GM21423 (cell line): ENCODE results near the gene CLASP1.
"Not testable (repeated sequence)": the region's sequence is repeated elsewhere in the genome, so short reads cannot be mapped to it uniquely, and the experiment has no call there.

Source experiments
- ATAC-seq: cut with Tn5 transposase; IDR thresholded peaks from one replicate; pipeline ENCODE4 v1.9.1; 2021; ENCODE audit warnings: mild to moderate bottlenecking, moderate library complexity; ENCODE audit not compliant: unreplicated experiment

The CLASP1 gene

DNA sequence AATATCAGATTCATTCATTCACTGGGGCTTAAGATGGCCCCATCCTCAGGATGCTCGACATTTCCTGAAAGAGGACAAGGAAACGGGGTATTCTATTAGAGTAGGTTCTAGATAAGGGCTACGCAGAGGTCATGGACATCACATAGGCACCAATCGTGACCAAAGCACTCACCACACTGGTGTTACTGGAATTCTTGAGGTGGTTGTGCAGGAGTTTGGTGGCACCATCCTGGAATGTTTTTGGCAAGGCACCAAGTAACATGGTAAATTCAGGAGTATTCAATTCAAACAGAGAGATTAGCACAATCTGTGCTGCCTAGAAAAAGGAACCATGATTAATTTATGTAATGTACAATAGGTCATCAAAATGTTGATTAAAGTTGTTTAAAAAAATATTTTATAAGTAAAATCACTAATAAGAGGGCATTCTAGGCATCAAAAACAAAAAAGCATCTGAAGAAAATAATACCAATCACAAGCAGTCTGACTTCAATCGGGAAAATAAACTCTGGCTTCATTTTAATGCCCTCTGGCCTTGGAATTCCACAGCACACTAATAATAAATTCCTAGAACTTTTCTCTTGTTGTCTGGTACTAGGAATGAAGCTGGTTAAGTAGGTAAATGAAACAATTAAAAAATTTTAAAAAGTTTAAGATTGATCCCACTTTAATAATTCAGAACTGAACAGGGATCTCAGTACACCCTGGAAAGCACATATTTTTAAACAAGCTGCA, 261.5 kb downstream of the CLASP1 start:
- ATAC-seq, result no peak

DNA sequence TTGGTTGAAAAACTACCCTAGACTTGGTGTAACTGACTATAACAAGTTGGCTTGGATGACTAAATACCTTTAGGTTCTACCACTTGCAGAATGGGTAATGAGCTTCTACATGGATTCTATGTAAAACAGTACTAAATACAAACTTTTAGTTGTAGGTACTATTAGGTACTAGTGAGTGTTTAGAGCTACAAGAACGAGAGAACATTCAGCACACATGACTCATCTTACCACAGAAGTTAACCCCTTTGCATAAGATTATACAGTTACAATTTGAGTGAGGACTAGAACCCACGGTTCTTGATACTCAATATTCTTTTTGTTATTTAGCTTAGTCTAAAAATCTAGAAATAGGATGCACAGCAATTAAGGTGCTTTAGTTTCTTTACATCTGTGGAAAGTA, 262.6 kb downstream of the CLASP1 start:
- no peak for ATAC-seq

- ATAC-seq, result no peak
Measured at GRCh38 chr2:121386102-121386501, 263.2 kb downstream of the CLASP1 start.

GRCh38 chr2:121382744-121383143, 266.5 kb downstream of the CLASP1 start:
- no peak for ATAC-seq

DNA sequence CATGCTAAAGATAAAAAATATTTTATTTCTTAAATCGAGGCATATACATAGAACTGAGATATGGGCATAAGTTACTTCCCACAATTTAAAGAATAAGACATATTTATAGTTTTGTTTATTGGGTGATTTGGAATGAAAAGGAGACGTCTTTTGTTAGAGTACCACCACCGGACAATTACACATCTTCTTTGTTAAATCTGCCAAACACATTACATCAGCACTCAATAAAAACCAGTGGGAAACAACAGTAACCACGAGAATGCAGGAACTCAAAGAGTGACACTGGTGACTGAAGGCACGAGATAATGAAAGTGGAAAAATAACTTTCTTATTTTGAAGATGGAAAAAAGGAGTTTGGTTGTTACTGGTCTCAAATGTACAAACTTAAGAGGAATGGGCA, 271.6 kb downstream of the CLASP1 start:
- no peak for ATAC-seq

DNA sequence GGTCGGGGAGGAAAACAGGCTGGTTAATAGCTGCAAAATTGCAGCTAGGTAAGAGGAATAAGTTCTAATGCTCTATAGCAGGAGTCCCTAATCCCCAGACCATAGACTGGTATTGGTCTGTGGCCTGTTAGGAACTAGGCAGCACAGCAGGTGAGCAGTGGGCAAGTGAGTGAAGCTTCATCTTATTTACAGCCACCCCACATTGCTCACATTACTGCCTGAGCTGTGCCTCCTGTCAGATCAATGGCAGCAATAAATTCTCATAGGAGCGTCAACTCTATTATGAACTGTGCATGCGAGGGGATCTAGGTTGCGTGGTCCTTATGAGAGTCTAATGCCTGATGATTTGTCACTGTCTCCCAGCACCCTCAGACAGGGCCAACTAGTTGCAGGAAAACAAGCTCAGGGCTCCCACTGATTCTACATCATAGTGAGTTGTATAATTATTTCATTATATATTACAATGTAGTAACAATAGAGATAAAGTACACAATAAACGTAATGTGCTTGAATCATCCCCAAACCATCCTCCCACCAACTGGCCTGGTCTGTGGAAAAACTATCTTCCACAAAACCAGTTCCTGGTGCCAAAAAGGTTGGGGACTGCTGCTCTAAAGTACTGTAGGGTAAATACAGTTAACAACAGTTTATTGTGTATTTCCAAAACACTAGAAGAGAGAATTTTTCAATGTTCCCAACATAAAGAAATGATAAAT, 272.6 kb downstream of the CLASP1 start:
- ATAC-seq, result no peak

GRCh38 chr2:121375621-121376159, 273.6 kb downstream of the CLASP1 start:
- no peak for ATAC-seq

- ATAC-seq, result not testable (repeated sequence)
Measured at GRCh38 chr2:121374412-121375075, 274.7 kb downstream of the CLASP1 start.

- no peak for ATAC-seq
Measured at GRCh38 chr2:121372721-121373353, 276.4 kb downstream of the CLASP1 start.

GRCh38 chr2:121372082-121372481, 277.2 kb downstream of the CLASP1 start:
- no peak for ATAC-seq

DNA sequence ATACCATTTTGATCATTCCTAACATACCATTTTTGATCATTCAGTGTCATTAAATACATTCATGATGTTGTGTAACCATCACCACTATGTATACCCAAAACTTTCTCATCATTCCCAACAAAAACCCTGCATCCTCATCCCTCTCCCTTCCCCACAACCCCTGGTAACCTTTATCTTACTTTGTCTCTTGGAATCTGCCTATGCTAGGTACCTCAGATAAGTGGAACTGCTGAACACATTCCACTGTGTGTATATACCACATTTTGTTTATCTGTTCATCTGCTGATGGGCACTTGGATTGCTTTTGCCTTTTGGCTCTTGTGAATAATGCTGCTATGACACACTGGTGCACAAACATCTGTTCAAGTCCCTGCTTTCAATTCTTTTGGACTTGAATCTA, 280.4 kb downstream of the CLASP1 start:
- no peak for ATAC-seq

DNA sequence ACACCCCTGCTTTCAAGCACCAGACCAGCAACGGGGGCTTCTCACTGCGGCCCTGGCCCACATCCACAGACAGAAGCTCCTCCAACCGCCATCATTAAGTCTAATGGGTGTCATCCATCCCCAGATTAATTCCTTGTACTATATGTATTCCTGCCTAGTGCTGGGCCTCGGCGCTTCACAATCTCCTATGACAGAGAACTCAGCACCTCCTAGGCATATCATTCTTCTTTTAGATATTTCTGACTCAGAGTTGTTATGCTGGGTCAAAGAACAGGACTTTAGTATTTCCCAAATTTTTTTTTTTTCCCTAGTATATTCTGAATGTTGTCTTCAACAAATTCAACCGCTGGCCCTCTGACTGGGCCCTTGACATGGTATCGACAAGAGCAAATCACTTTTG, 281.1 kb downstream of the CLASP1 start:
- ATAC-seq, result no peak

GRCh38 chr2:121367246-121367900, 281.9 kb downstream of the CLASP1 start:
- no peak for ATAC-seq

DNA sequence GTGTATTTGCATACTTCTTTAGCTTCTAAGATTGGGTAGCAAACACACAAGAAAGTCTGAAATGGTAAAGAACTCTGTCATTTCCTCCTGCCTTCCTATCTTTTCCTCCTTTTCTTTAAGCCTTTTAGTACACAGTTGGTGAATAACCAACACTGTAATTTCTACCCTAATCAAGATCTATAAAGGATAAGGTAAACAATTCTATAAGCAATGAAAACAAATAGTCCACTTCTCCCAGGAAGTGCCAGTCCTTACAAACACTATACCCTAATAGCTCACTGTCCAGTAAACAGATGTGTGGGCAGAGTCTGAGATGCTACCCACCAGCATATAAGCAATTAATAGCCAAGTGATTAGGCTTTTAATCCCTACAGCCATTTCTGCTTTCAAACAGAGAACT, 283.2 kb downstream of the CLASP1 start:
- ATAC-seq, result no peak

DNA sequence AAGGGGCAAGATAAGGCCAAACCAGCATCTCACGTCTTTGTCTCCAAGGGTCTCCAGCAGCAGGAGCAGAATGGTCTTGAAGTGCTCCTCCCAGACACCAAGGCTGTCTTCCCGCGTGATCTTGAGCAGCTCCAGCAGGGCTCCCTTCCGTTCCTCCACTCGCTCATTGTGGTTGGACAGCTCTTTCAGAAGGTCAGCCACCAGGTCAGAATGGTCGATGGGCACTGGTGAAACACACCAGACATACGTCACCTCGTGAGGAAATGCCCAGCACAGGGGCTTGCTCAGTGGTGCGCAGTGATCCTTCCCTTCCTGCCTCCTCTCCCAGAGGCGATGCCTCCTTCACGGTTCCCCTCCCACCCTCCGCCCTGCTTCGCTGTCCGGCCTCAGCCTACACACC, 284.2 kb downstream of the CLASP1 start:
- ATAC-seq, result no peak

DNA sequence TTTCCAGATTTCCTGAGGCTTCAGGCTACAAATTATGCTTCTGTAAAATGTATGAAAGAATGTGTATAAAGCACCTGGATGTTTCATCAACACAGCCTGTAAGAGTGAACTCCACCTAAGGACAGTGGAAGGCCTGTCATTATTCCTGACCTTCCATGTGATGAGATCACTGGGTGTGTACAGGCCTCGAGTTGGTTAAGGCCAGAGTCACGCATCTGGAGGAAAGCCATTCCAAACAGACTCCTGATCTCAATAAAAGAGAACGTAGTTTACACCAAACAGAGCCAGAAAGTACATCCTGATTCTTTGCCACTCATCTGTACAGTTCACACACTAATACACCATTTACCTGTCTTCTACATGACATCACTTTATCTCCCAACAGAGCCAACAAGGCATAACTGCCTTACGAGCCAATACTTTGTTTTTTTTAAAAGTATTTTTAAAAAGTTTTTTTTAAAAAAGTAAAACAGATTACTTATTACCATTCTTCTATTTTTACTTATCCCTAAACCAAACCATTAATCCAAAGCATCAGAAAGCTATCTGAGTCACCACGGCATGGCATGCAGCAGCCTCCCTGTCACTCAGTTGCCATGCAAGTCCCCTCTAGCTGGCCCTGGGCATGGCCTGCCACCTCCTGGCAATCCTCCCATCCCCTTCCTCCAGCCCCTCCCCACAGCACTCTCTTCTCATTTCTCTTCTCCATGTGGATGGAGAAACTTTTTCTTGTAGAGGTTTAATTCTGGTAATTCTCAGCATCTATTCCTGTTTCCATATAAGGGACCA, 285.4 kb downstream of the CLASP1 start:
- ATAC-seq, result no peak

DNA sequence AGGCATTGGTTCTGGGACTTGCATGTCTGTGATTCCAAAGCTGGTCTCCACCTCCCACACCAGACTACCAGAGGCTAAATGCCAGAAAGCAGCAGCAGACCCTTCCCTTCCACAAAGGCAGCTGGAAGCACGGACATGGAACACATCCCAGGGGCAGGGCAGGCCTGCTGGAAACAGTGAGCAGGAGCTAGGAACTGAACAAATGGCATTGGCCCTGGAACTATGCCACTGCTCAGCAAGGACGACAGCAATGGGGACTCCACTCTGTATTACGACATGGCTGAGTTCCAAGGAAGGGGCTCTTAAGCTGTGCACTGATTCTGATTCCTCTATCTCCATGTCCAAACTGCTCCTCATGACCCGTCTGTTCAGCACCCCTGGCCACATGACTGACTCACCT, 286.5 kb downstream of the CLASP1 start:
- no peak for ATAC-seq

- no peak for ATAC-seq
Measured at GRCh38 chr2:121362226-121362625, 287.0 kb downstream of the CLASP1 start.

DNA sequence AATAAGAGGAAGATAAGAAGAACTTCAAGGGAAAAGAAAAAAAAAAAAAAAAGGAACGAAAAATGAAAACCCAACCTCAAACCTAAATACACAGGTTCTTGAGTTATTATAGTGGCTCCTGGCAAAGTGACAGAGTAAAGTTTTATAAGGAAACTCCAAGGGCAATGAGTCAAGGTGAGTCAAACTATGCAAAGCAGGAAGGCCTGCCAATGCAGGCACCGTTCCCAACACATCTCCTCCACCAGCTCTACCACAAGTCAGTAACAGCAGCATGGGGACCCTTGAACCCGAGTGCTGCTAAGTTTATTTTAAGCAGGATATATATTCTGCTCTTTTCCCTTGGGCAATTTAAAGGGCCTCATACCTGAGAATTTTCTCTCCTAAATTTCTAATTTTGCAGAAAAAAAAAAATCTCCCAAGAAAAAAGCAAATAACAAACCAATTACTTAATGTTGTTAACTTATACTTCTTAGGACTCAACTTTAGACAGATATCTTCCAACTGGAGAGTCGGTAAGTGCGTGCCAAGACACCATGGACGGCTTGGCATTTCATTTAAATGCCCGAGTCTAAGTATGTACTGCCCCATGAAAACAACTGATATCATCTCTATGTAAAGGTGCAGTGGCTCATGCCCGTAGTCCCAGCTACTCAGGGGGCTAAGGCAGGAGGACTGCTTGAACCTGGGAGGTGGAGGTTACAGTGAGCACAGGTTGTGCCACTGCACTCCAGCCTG, 288.5 kb downstream of the CLASP1 start:
- ATAC-seq, result no peak
